ENCODE data around the gene PLPP3.

The PLPP3 gene

DNA sequence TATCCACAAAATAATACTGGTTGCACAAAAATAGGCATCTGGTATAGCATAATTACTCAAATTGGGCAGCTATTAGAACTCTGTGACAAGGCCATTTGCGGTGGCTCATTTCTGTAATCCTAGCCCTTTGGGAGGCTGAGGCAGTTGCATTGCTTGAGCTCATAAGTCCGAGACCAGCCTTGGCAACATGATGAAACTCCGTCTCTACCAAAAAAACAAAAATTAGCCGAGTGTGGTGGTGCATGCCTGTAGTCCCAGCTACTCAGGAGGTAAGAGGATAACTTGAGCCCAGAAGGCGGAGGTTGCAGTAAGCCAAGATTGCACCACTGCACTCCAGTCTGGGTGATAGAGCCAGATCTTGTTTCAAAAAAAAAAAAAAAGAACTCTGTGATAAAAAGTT is 36.7 kb downstream of the PLPP3 start:
- peaks cover 4% of the 10 kb centered on the region for H3K9me3 Mint-ChIP-seq
- H3K36me3 Mint-ChIP-seq: no peaks in the 10 kb centered on the region
- H3K27ac Mint-ChIP-seq: no peak overlapping the region
- no peaks in the 10 kb centered on the region for H3K4me1 Mint-ChIP-seq
- no peak overlapping the region for H3K4me3 Mint-ChIP-seq
- peaks cover 5% of the 10 kb centered on the region for H3K27me3 Mint-ChIP-seq

DNA sequence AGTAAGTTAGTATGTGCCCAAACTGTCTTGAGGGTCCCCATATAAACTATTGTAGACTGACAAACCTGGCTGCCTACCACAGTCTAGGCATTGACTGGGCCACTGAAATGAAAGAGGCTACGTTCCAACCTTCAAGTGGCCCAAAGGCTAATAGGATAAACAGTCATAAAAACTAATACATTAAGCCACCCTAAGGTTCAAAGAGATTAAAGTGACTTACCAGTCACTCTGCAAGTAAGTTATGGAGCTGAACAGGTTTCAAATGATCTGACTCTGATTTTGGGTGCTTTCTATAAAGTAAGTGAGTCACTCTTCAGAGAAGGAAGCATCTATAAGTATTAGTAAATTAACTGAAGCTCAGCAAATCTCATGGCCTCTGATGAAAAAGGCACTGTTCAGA is 38.0 kb downstream of the PLPP3 start:
- H3K4me3 Mint-ChIP-seq: no peak overlapping the region
- H3K27me3 Mint-ChIP-seq: peaks cover 7% of the 10 kb centered on the region
- no peaks in the 10 kb centered on the region for H3K36me3 Mint-ChIP-seq
- no peak overlapping the region for H3K27ac Mint-ChIP-seq
- H3K9me3 Mint-ChIP-seq: peaks cover 4% of the 10 kb centered on the region
- H3K4me1 Mint-ChIP-seq: no peaks in the 10 kb centered on the region

DNA sequence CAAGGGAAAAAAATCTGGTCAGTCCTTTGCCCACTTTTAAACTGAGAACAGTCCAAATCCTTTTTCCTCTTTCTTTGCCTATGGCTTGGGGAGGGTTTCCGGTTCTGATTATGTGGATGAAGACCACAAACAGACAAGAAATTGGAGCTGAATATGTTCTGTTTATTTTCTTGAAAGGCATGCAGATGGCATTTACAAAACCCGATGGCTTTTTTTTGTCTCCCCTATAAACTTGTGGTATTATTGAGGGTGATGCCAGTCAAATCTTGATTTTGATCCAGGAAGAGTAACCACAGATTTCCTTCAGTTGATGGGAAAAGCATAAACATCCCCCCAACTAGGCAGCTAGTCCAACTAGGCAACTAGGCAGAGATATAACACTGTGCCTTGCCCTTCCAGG is 38.9 kb downstream of the PLPP3 start:
- no peak overlapping the region for H3K4me3 Mint-ChIP-seq
- no peaks in the 10 kb centered on the region for H3K4me1 Mint-ChIP-seq
- H3K36me3 Mint-ChIP-seq: no peaks in the 10 kb centered on the region
- peaks cover 11% of the 10 kb centered on the region for H3K27me3 Mint-ChIP-seq
- no peak overlapping the region for H3K27ac Mint-ChIP-seq
- peaks cover 4% of the 10 kb centered on the region for H3K9me3 Mint-ChIP-seq

DNA sequence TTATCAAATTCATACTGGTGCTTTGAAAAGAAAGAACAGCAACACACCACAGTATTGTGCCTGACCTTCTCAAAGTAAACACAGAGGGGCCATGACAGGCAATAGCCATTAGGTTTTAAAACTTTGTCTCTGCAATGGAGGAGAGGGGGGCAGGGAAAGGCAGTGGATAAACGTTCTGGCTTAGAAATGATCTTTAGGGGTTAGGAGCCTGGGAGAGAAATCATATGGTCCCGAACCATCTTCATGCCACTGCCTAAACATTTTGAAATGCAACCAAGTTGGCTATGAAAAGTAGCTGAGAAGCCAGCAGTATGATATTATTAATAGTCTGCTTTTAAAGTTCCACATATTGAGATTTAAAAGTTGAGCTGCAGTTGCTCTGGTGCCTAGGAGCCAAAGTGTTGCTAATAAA is 39.8 kb downstream of the PLPP3 start:
- Mint-ChIP-seq H3K27me3 (peaks cover 14% of the 10 kb centered on the region), H3K9me3 (no peaks in the 10 kb centered on the region), H3K4me1 (no peaks in the 10 kb centered on the region)

GRCh38 chr1:56538532-56538931 is 40.8 kb downstream of the PLPP3 start:
- no peaks in the 10 kb centered on the region for H3K9me3 Mint-ChIP-seq
- H3K4me1 Mint-ChIP-seq: no peaks in the 10 kb centered on the region
- H3K27ac Mint-ChIP-seq: no peak overlapping the region
- no peak overlapping the region for H3K4me3 Mint-ChIP-seq
- no peaks in the 10 kb centered on the region for H3K36me3 Mint-ChIP-seq
- peaks cover 14% of the 10 kb centered on the region for H3K27me3 Mint-ChIP-seq

More for the DNA sequence above, 39.8 kb downstream of the PLPP3 start:
- H3K4me3 Mint-ChIP-seq: no peak overlapping the region
- H3K27ac Mint-ChIP-seq: no peak overlapping the region
- H3K36me3 Mint-ChIP-seq: no peaks in the 10 kb centered on the region

- Mint-ChIP-seq H3K4me1 (no peaks in the 10 kb centered on the region), H3K27ac (no peak overlapping the region), H3K27me3 (peaks cover 14% of the 10 kb centered on the region)
Measured at GRCh38 chr1:56537660-56538059, 41.7 kb downstream of the PLPP3 start.

GRCh38 chr1:56535939-56536338 is 43.4 kb downstream of the PLPP3 start:
- no peak overlapping the region for H3K27ac Mint-ChIP-seq
- H3K27me3 Mint-ChIP-seq: peaks cover 10% of the 10 kb centered on the region
- H3K36me3 Mint-ChIP-seq: no peaks in the 10 kb centered on the region
- H3K4me3 Mint-ChIP-seq: no peak overlapping the region
- H3K4me1 Mint-ChIP-seq: no peaks in the 10 kb centered on the region
- H3K9me3 Mint-ChIP-seq: no peaks in the 10 kb centered on the region

More at GRCh38 chr1:56537660-56538059, 41.7 kb downstream of the PLPP3 start:
- Mint-ChIP-seq H3K36me3 (no peaks in the 10 kb centered on the region), H3K9me3 (no peaks in the 10 kb centered on the region), H3K4me3 (no peak overlapping the region)

DNA sequence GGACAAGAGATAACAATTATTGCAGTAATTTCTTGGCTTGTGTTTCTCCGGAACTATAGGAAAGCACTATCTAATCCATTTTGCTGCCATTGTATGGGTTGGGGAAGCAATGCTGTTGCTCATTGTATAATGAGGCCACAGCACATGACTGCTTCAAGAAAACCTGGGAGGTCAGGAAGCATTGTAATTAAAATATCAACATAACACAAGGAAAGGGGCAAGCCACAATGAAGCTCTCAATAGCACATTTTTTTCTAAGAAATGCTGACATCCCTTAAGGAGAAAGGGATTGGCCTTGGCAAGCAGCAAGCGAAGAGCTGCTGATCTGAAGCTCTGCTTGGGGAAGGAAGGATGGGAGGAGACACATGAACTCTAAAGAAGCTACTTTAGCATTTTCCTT is 44.0 kb downstream of the PLPP3 start:
- no peak overlapping the region for H3K4me3 Mint-ChIP-seq
- H3K4me1 Mint-ChIP-seq: no peaks in the 10 kb centered on the region
- H3K27ac Mint-ChIP-seq: no peak overlapping the region
- H3K9me3 Mint-ChIP-seq: no peaks in the 10 kb centered on the region
- H3K27me3 Mint-ChIP-seq: peaks cover 10% of the 10 kb centered on the region
- no peaks in the 10 kb centered on the region for H3K36me3 Mint-ChIP-seq

- Mint-ChIP-seq H3K9me3 (no peaks in the 10 kb centered on the region), H3K27me3 (peaks cover 10% of the 10 kb centered on the region)
Measured at GRCh38 chr1:56534130-56534651, 45.2 kb downstream of the PLPP3 start.

DNA sequence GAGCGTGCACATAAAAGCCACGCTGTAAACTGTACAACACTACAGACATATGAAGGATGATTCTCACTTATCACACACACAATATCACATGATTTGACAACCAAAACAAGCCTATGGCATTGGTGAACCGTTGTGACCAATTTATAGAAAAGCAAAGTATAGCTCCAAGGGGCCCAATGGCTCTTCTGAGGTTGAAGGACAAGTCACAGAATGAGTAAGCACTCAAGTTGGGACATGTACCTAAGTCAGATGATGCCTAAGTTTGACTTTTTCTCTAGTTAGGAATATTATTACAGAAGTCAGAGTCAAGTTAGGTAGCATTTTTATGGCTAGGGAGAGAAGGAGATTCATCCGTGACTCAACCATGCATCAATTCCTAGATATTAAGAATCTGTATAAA is 45.7 kb downstream of the PLPP3 start:
- Mint-ChIP-seq H3K36me3 (no peaks in the 10 kb centered on the region), H3K27me3 (peaks cover 10% of the 10 kb centered on the region), H3K4me3 (no peak overlapping the region), H3K27ac (no peak overlapping the region), H3K9me3 (no peaks in the 10 kb centered on the region), H3K4me1 (no peaks in the 10 kb centered on the region)

More at GRCh38 chr1:56534130-56534651, 45.2 kb downstream of the PLPP3 start:
- no peaks in the 10 kb centered on the region for H3K4me1 Mint-ChIP-seq
- no peaks in the 10 kb centered on the region for H3K36me3 Mint-ChIP-seq
- H3K27ac Mint-ChIP-seq: no peak overlapping the region
- H3K4me3 Mint-ChIP-seq: no peak overlapping the region

GRCh38 chr1:56533197-56533596 is 46.2 kb downstream of the PLPP3 start:
- Mint-ChIP-seq H3K27me3 (peaks cover 9% of the 10 kb centered on the region), H3K27ac (no peak overlapping the region), H3K4me3 (no peak overlapping the region), H3K9me3 (no peaks in the 10 kb centered on the region), H3K4me1 (no peaks in the 10 kb centered on the region), H3K36me3 (no peaks in the 10 kb centered on the region)

DNA sequence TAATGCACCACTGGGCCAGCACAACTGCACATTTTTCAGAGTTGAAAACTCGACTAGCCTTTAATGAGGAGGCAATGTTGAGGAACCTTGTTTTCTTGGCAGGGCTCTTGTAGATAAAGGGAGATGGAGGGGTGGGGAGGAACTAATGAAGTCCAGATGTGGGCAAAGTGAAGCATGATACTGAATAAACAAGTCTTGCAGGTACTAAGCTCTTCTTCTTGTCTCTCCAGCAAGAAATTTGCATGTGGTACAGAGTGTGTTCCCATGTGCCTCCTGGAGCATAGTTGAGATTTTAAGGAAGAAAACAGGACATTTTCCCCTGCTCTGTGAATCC is 47.0 kb downstream of the PLPP3 start:
- H3K4me3 Mint-ChIP-seq: no peak overlapping the region
- H3K27ac Mint-ChIP-seq: no peak overlapping the region
- H3K9me3 Mint-ChIP-seq: no peaks in the 10 kb centered on the region
- peaks cover 7% of the 10 kb centered on the region for H3K27me3 Mint-ChIP-seq
- H3K4me1 Mint-ChIP-seq: no peaks in the 10 kb centered on the region
- H3K36me3 Mint-ChIP-seq: no peaks in the 10 kb centered on the region

GRCh38 chr1:56531624-56532349 is 47.6 kb downstream of the PLPP3 start:
- Mint-ChIP-seq H3K36me3 (no peaks in the 10 kb centered on the region), H3K27ac (no peak overlapping the region), H3K4me1 (no peaks in the 10 kb centered on the region), H3K27me3 (peaks cover 7% of the 10 kb centered on the region), H3K9me3 (no peaks in the 10 kb centered on the region), H3K4me3 (no peak overlapping the region)

DNA sequence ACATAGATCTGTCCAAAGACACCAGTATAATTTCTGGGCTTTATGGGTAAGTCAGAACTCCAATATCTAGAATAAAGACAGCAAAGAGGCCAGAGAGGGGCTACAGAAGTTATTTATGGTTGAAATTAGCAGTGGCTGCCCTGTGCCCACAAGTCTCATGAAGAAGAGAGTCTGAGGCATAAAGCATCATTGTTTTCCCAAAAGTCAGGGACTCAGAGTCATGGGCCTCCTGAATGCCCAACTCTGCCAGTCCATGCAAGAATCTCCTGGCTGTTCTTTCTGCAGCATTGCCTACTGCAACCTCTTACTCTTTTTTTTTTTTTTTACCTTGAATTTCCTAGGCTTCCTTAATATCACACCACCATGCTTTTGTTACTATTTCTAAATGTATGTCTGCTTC is 49.6 kb downstream of the PLPP3 start:
- Mint-ChIP-seq H3K27ac (no peak overlapping the region), H3K4me1 (no peaks in the 10 kb centered on the region), H3K9me3 (no peaks in the 10 kb centered on the region), H3K4me3 (no peak overlapping the region), H3K36me3 (no peaks in the 10 kb centered on the region), H3K27me3 (no peaks in the 10 kb centered on the region)

DNA sequence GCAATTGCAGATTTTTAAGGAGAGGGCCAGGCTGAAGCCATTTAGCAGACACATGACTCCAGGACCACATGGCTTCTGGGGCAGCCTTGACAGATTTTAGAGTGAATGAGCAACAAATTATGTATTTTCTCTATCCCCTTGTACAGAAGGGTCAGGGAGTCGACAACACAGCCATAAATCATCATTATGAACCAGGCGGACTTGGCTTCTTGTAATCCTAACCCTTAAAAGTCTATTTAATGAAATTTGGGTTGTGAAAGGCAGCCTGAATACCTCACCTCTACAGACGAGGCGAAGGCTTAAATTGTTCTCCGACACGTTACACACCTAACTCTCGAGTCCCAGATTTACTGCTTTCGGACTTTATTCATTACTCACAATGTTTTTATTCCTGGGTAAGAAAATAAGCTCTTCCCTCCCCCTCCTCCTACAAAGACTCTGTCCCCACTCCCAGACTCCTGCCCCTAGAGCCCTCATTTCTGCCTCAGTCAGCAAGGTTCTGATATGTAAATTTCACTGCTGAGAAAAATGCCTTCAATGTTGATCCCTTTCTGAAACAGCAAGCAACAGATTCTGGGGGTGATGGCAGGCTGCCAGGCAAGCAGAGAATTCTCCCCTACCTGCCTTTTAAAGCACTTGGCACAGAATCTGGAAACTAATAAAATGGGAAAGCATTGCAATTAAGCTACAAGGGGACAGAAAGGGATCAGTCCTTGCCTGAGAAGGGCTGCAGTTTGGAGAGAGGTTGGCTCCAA is 51.6 kb downstream of the PLPP3 start:
- Mint-ChIP-seq H3K36me3 (no peaks in the 10 kb centered on the region), H3K4me3 (no peak overlapping the region), H3K4me1 (no peaks in the 10 kb centered on the region), H3K27ac (no peak overlapping the region), H3K9me3 (no peaks in the 10 kb centered on the region), H3K27me3 (no peaks in the 10 kb centered on the region)

DNA sequence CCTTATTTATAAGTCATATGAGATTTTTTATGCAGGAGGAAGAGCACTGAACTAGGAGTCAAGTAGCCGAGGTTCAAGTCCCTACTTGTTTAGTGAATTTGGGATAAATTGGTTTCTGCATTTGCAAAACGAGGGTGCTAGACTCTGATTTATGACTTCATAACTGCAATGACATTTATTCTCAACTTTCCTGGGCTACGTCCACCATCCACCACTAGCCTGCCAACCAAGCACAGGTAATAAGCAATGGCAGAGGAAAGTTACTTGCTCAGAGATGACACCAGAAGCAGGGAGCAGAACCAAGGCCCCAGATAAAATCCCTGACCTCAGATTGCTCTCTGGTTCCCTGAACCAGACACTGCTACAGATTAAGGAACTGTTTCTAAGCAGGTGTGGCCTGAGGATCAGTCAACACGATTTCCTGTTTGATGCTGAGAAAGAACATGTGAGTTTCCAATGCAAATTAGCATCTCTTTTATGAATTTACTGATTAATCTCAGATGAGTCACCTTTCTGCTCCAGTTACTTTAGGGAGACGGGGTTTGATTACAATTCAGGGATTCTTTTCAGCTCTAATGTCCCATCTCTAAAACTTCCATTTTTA is 52.7 kb downstream of the PLPP3 start:
- Mint-ChIP-seq H3K27ac (no peak overlapping the region), H3K4me3 (no peak overlapping the region), H3K27me3 (no peaks in the 10 kb centered on the region)

More for the DNA sequence above, 52.7 kb downstream of the PLPP3 start:
- no peaks in the 10 kb centered on the region for H3K36me3 Mint-ChIP-seq
- H3K9me3 Mint-ChIP-seq: no peaks in the 10 kb centered on the region
- H3K4me1 Mint-ChIP-seq: no peaks in the 10 kb centered on the region
